K562 (cell line): ENCODE data around the gene APBA2. TPM values are rescaled to one million over a fixed set of nuclear protein-coding genes. Genes with fewer than 3 reads are reported as not detected.

Experiments used
- ATAC-seq: fragments of 200-7000 bp; cut with Tn5 transposase; 3 replicates; pipeline ENCODE4 v1.9.1; 2020; ENCODE audit warnings: moderate library complexity
- BruUV-seq: library from RNA; stranded (reverse); fragments of 400-500 nt; replicated peaks from 2 replicates; lab custom pipeline; 2021; lab: Mats Ljungman, UMichigan
- CTCF ChIA-PET: fragments of 300-600 bp; formaldehyde crosslinking; extraction: SDS; loops from one replicate; lab custom pipeline; 2021; ENCODE audit warnings: low intra/inter-chr PET ratio; lab: Yijun Ruan, JAX
- POLR2A ChIA-PET: fragments of 300-600, 350-650 bp; sonication (Branson Sonifier 250); formaldehyde crosslinking; extraction: SDS; loops from one replicate; lab custom pipeline; 2021; ENCODE audit warnings: antibody characterized with exemption, inconsistent platforms; lab: Yijun Ruan, JAX
- DNase-seq, 4 experiments: peaks; one replicate each; pipeline versions ENCODE4 v3.0.0 to v3.0.0-alpha.2; 2011 to 2018; ENCODE audit warnings: low spot score in 3 of 4, mixed read lengths in 3 of 4; ENCODE audit errors: extremely low read depth in 1 of 4
- FAIRE-seq: peaks from 2 replicates; lab custom pipeline; 2011; peaks lifted over from hg19 to GRCh38; lab: Jason Lieb, UNC
- H2AFZ ChIP-seq: 2 replicates; pipeline ENCODE4 v1.6.0; 2011; ENCODE audit warnings: low read depth, low read length, control low read depth, inconsistent platforms
- H3K27ac ChIP-seq: fragments of 200-600 bp; 3 replicates; pipeline ENCODE4 v1.8.0; 2011; ENCODE audit warnings: low read depth, mild to moderate bottlenecking, control low read depth, inconsistent platforms, low read length, moderate library complexity, mixed read lengths; ENCODE audit errors: extremely low read depth
- H3K27me3 ChIP-seq, 2 experiments: fragments of 300-600 bp in 1 of 2; 2 replicates in 1 of 2; 3 replicates in 1 of 2; pipeline versions ENCODE4 v1.6.0 to v1.8.0; 2011; ENCODE audit warnings: inconsistent platforms in 2 of 2, low read length in 2 of 2, mild to moderate bottlenecking in 1 of 2, mixed read lengths in 1 of 2, moderate library complexity in 1 of 2; ENCODE audit not compliant: control insufficient read depth in 2 of 2, insufficient read depth in 2 of 2
- H3K36me3 ChIP-seq: fragments of 300-600 bp; 3 replicates; pipeline ENCODE4 v1.8.0; 2011; ENCODE audit warnings: mild to moderate bottlenecking, low read length, inconsistent platforms; ENCODE audit not compliant: control insufficient read depth, insufficient read depth
- H3K4me1 ChIP-seq, 2 experiments: fragments of 200-600 bp in 1 of 2; replicated peaks in 1 of 2; 2 replicates in 1 of 2; 3 replicates in 1 of 2; pipeline versions ENCODE4 v1.5.1 to v1.8.0; 2011; ENCODE audit warnings: inconsistent platforms in 2 of 2, low read length in 2 of 2, mild to moderate bottlenecking in 1 of 2, mixed read lengths in 1 of 2, moderate library complexity in 1 of 2; ENCODE audit not compliant: control insufficient read depth in 2 of 2, insufficient read depth in 2 of 2
- H3K4me2 ChIP-seq: 2 replicates; pipeline ENCODE4 v1.6.1; 2011; ENCODE audit warnings: low read length, control low read depth, inconsistent platforms, mixed read lengths; ENCODE audit not compliant: insufficient read depth
- H3K4me3 ChIP-seq: fragments of 200-600 bp; sonication (generic), shearing (Covaris generic); 2 replicates; pipeline ENCODE4 v1.5.1; 2016; ENCODE audit warnings: control low read depth, inconsistent platforms
- H3K79me2 ChIP-seq: fragments of 200-600 bp; 3 replicates; pipeline ENCODE4 v1.8.0; 2011; ENCODE audit warnings: low read length, inconsistent platforms; ENCODE audit not compliant: control insufficient read depth, insufficient read depth
- H3K9ac ChIP-seq, 2 experiments: 2 replicates each; pipeline versions ENCODE4 v1.6.0 to v1.6.1; 2011; ENCODE audit warnings: low read depth in 2 of 2, low read length in 2 of 2, control low read depth in 1 of 2, inconsistent platforms in 1 of 2, mild to moderate bottlenecking in 1 of 2, mixed read lengths in 1 of 2; ENCODE audit not compliant: insufficient read depth in 1 of 2
- H3K9me1 ChIP-seq: one replicate; pipeline ENCODE4 v1.6.0; 2011; ENCODE audit warnings: inconsistent platforms, mild to moderate bottlenecking, low read length, moderate library complexity; ENCODE audit not compliant: control insufficient read depth, insufficient read depth
- H3K9me3 ChIP-seq: replicated peaks from 2 replicates; pipeline ENCODE4 v1.5.1; 2011; ENCODE audit warnings: low read depth, low read length, inconsistent platforms; ENCODE audit not compliant: control insufficient read depth, insufficient read depth
- H4K20me1 ChIP-seq: replicated peaks from 2 replicates; pipeline ENCODE4 v1.6.1; 2011; ENCODE audit warnings: low read length, inconsistent platforms, mixed read lengths; ENCODE audit not compliant: control insufficient read depth, insufficient read depth
- ATF2 ChIP-seq: sonication (generic); formaldehyde crosslinking; IDR thresholded peaks from 2 replicates; pipeline ENCODE4 v1.8.1; 2022; ENCODE audit warnings: missing genetic modification reagents
- E2F5 ChIP-seq: sonication (generic); formaldehyde crosslinking; IDR thresholded peaks from 2 replicates; pipeline ENCODE4 v1.8.0; 2022; ENCODE audit warnings: mild to moderate bottlenecking, missing genetic modification reagents
- GABPB2 ChIP-seq: fragments of 250-450 bp; sonication (Bioruptor Pico); conservative IDR thresholded peaks from 2 replicates; pipeline ENCODE4 v1.5.1; 2021; ENCODE audit warnings: mild to moderate bottlenecking
- HDAC6 ChIP-seq: IDR thresholded peaks from 2 replicates; pipeline ENCODE4 v1.6.1; 2012; ENCODE audit warnings: low read depth, mild to moderate bottlenecking, control low read depth, inconsistent platforms, low read length, moderate library complexity
- MED1 ChIP-seq: sonication (generic); formaldehyde crosslinking; IDR thresholded peaks from 2 replicates; pipeline ENCODE4 v1.8.1; 2023; ENCODE audit warnings: missing genetic modification reagents, borderline replicate concordance
- MTA3 ChIP-seq: fragments of 450-650 bp; formaldehyde crosslinking; IDR thresholded peaks from 2 replicates; pipeline ENCODE4 v1.6.1; 2017; ENCODE audit warnings: mild to moderate bottlenecking, borderline replicate concordance
- NCOA6 ChIP-seq: fragments of 450-650 bp; IDR thresholded peaks from 2 replicates; pipeline ENCODE4 v1.6.1; 2017; ENCODE audit warnings: mild to moderate bottlenecking
- NFYB ChIP-seq: IDR thresholded peaks from 2 replicates; pipeline ENCODE4 v1.6.1; 2011; ENCODE audit warnings: mild to moderate bottlenecking, moderate library complexity; ENCODE audit not compliant: insufficient read length; ENCODE audit errors: extremely low read depth
- RBM15 ChIP-seq: fragments of 200-400 bp; formaldehyde crosslinking; IDR thresholded peaks from 2 replicates; pipeline ENCODE4 v1.6.1; 2018; ENCODE audit warnings: mild to moderate bottlenecking, low read length, moderate library complexity; ENCODE audit not compliant: insufficient read depth
- ZKSCAN8 ChIP-seq: fragments of 200-800 bp; sonication (Bioruptor generic); IDR thresholded peaks from 2 replicates; pipeline ENCODE4 v1.6.1; 2016; ENCODE audit warnings: missing genetic modification characterization, missing compliant biosample characterization
- ZNF197 ChIP-seq: fragments of 200-800 bp; sonication (Bioruptor generic); IDR thresholded peaks from 2 replicates; pipeline ENCODE4 v1.6.1; 2016; ENCODE audit warnings: low read depth, missing genetic modification characterization, missing compliant biosample characterization
- ZNF512 ChIP-seq: IDR thresholded peaks from 2 replicates; pipeline ENCODE4 v1.6.1; 2016; ENCODE audit warnings: missing genetic modification characterization, missing compliant biosample characterization
- WGBS: fragments of 100-300 bp; shearing (Covaris generic); methylation state at CpG from one replicate; pipeline ENCODE4 v1.1.6; 2016; ENCODE audit warnings: low coverage, mixed read lengths; ENCODE audit not compliant: insufficient coverage; ENCODE audit errors: missing lambda C conversion rate; 5-methylcytosine and 5-hydroxymethylcytosine counted together
- in situ Hi-C: fragments of 300-500 bp; cut with MboI; formaldehyde crosslinking; loops from 4 replicates; pipeline ENCODE4 v1.15.0; 2018; ENCODE audit warnings: inconsistent platforms, mixed read lengths
- intact Hi-C: fragments of 100-400 bp; cut with micrococcal nuclease; formaldehyde crosslinking; loops from 2 replicates; pipeline ENCODE4 v1.14.2; 2022
- polyA plus RNA-seq, 8 experiments: library from polyadenylated mRNA; depleted of rRNA in 4 of 8; stranded (reverse) in 5 of 8; unstranded in 3 of 8; fragments of >200 nt; fragmentation: Nextera tagmentation in 2 of 8; fragmentation: Illumina TruSeq in 1 of 8; extraction: Ambion mirVana in 2 of 8; extraction: Trizol in 1 of 8; gene quantifications; 2 replicates each; pipeline versions ENCODE4 v1.2.1 to v1.2.3, GENCODE V29; 2011 to 2014; ENCODE audit warnings: inconsistent platforms in 1 of 8, missing spikeins in 1 of 8
- total RNA-seq, 7 experiments: library from RNA; depleted of rRNA in 6 of 7; stranded (reverse); fragments of >200 nt in 6 of 7; fragmentation: Illumina TruSeq in 2 of 7; extraction: Trizol in 2 of 7; gene quantifications; 2 replicates each; pipeline versions ENCODE4 v1.2.1 to v1.2.3, GENCODE V29; 2011 to 2021; ENCODE audit warnings: low replicate concordance in 1 of 7

Gene APBA2
- total and polyA plus RNA-seq, 9 of the 15 experiments (the other 6 are each of a cell fraction or from before 2014, with no cell fraction given), result 0.24 to 40.9 (median 25.2) TPM

GRCh38 chr15:29034593-29035335 is 149.0 kb downstream of the APBA2 start:
- DNase-seq (no peak), ATAC-seq (no peak), FAIRE-seq (no peak)
- H2AFZ ChIP-seq, result no peak overlapping the region
- H3K27me3 ChIP-seq, result no peaks in the 10 kb centered on the region
- no peaks in the 10 kb centered on the region for H3K36me3 ChIP-seq
- H3K9ac ChIP-seq, result no peak overlapping the region
- ChIA-PET CTCF (no interaction called here), POLR2A (no interaction called here)
- BruUV-seq, result no TSS peak
- H4K20me1 ChIP-seq, result no peaks in the 10 kb centered on the region
- H3K4me3 ChIP-seq, result no peak overlapping the region
- no peak overlapping the region for H3K27ac ChIP-seq
- peaks cover 0 to 2% of the 10 kb centered on the region in 2 experiments; a peak in 1 of 5 replicates for H3K4me1 ChIP-seq
- no peaks in the 10 kb centered on the region; the same call in 2 of the 3 replicates for H3K79me2 ChIP-seq
- no peaks in the 10 kb centered on the region for H3K9me1 ChIP-seq
- H3K4me2 ChIP-seq, result no peak overlapping the region
- 0 out of 2 replicates have a peak, but pooled peaks cover 1% of the 10 kb centered on the region for H3K9me3 ChIP-seq
- 57% methylated on average over 4 of the region's 4 CpGs for WGBS
- intact Hi-C loops (no loop called here), in situ Hi-C loops (no loop called here)
- TF ChIP-seq ZNF197 (CRISPR knock-in tag), result no peak
- no peak for TF ChIP-seq MED1 (CRISPR knock-in tag)
- no peak for TF ChIP-seq GABPB2 (CRISPR knock-in tag)
- no peak for TF ChIP-seq NFYB
- TF ChIP-seq ZNF512 (tag), result no peak
- no peak for TF ChIP-seq NCOA6
- TF ChIP-seq E2F5 (CRISPR knock-in tag), result no peak
- no peak for TF ChIP-seq RBM15
- no peak for TF ChIP-seq MTA3
- TF ChIP-seq ZKSCAN8, result no peak
- TF ChIP-seq HDAC6, result no peak
- TF ChIP-seq ATF2 (CRISPR knock-in tag), result no peak
